ENCODE results near the gene SREBF1.

- no peak for TF ChIP-seq CTCF (conservative IDR thresholded peaks at IDR 0.05; ENCODE audit: low read length)
- TF ChIP-seq EZH2phosphoT487 (IDR thresholded peaks at IDR 0.05; ENCODE audit: borderline replicate concordance): no peak
Observed at GRCh38 chr17:17826942-17827785, 9.6 kb downstream of the SREBF1 start.
